ENCODE data around the gene PHF12. TPM values are rescaled to one million over a fixed set of nuclear protein-coding genes. Genes with fewer than 3 reads are reported as not detected.

PHF12 gene
- total and polyA plus RNA-seq, 9 donors, result 22.7 to 62.7 (median 48.6) TPM

DNA sequence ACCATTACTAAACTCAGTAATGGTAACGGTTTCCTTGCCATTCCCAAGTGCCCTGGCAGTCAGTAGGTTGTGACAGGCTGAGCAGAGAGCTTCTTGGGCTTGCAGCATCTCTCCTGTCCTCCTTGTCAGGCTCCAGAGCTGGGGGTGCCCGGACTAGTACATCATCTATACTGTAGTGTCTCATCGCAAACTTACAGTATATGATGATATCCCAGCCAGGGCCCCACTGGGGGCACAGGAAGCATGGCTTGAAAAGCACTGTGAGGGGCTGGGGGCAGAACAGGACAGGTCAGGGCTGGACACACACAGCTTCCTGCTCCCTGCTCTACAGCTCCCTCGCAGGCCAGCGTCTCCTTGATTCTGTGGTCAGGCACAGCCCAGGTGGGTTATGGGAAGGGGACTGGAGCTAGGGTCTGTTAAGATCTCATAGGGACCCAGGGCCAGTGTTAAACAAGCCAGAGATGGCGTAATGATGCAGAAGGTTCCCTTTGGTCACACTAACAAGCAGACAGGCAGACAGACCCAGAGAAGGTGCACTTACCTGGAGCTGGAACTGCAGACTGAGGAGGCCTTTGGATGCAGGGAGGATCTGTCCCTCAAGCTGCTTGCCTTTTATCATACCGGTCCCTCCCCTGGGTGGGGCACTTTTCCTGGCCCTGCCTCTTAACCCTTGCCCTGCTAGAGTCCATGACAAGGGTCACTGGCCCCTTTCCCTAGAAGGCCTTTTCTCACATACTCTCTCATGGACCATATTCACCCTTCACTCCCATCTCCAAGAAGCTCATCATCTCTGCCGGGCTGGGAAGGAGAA lies 89.7 kb downstream of the PHF12 start:
- WGBS, 3 donors, result 56 to 64% (median 59%) methylated on average over 8 of the region's 8 CpGs
- no peak for DNase-seq

GRCh38 chr17:28860363-28860808 lies 90.9 kb downstream of the PHF12 start:
- TF ChIP-seq CTCF (IDR thresholded peaks at IDR 0.05) (no peak), POLR2A (IDR thresholded peaks at IDR 0.05) (no peak), EP300 (IDR thresholded peaks at IDR 0.05) (no peak)
- 85 to 86% (median 86%) methylated on average over 4 of the region's 4 CpGs for WGBS, 3 donors
- Histone ChIP-seq H3K27me3 (no peaks in the 10 kb centered on the region), H3K36me3 (no peaks in the 10 kb centered on the region), H3K4me1 (ENCODE audit: insufficient read depth) (peaks cover under 1% of the 10 kb centered on the region), H3K27ac (no peak overlapping the region), H3K4me3 (no peak overlapping the region), H3K9me3 (no peaks in the 10 kb centered on the region)
- no peak for DNase-seq
- intact Hi-C loops (cut with DNase I), result no loop called here

More for the DNA sequence above, 89.7 kb downstream of the PHF12 start:
- Histone ChIP-seq H3K27ac (no peak overlapping the region), H3K4me1 (ENCODE audit: insufficient read depth) (no peaks in the 10 kb centered on the region), H3K36me3 (no peaks in the 10 kb centered on the region), H3K9me3 (no peaks in the 10 kb centered on the region), H3K4me3 (no peak overlapping the region), H3K27me3 (no peaks in the 10 kb centered on the region)
- no peak for TF ChIP-seq EP300 (IDR thresholded peaks at IDR 0.05)
- no peak for TF ChIP-seq POLR2A (IDR thresholded peaks at IDR 0.05)
- no peak for TF ChIP-seq CTCF (IDR thresholded peaks at IDR 0.05)
- intact Hi-C loops (cut with DNase I), result no loop called here

GRCh38 chr17:28858801-28859355 lies 92.4 kb downstream of the PHF12 start:
- intact Hi-C loops (cut with DNase I), result loop anchor here in 1 of 4 donors (10.0 kb wide), 1 partner anchor 94 kb away; no protein-coding TSS in a partner anchor
- no peak for DNase-seq
- H3K9me3 ChIP-seq, result no peaks in the 10 kb centered on the region
- H3K4me3 ChIP-seq, result no peak overlapping the region
- WGBS, 3 donors, result 38 to 55% (median 54%) methylated on average over 2 of the region's 2 CpGs
- H3K4me1 ChIP-seq (ENCODE audit: insufficient read depth), result peaks cover 1% of the 10 kb centered on the region
- no peaks in the 10 kb centered on the region for H3K36me3 ChIP-seq
- no peak overlapping the region for H3K27ac ChIP-seq
- H3K27me3 ChIP-seq, result no peaks in the 10 kb centered on the region
- TF ChIP-seq EP300 (IDR thresholded peaks at IDR 0.05) (no peak), CTCF (IDR thresholded peaks at IDR 0.05) (no peak), POLR2A (IDR thresholded peaks at IDR 0.05) (no peak)

GRCh38 chr17:28857905-28858800 lies 93.2 kb downstream of the PHF12 start:
- TF ChIP-seq EP300 (IDR thresholded peaks at IDR 0.05), result no peak
- no peak for TF ChIP-seq POLR2A (IDR thresholded peaks at IDR 0.05)
- no peak for TF ChIP-seq CTCF (IDR thresholded peaks at IDR 0.05)
- no peaks in the 10 kb centered on the region for H3K36me3 ChIP-seq
- 81 to 90% (median 86%) methylated on average over 3 of the region's 3 CpGs for WGBS, 3 donors
- H3K4me1 ChIP-seq (ENCODE audit: insufficient read depth), result peaks cover 1% of the 10 kb centered on the region
- H3K27me3 ChIP-seq, result no peaks in the 10 kb centered on the region
- intact Hi-C loops (cut with DNase I), result loop anchor here in 1 of 4 donors (10.0 kb wide), 1 partner anchor 93 kb away; no protein-coding TSS in a partner anchor
- H3K4me3 ChIP-seq, result no peak overlapping the region
- no peak overlapping the region for H3K27ac ChIP-seq
- H3K9me3 ChIP-seq, result no peaks in the 10 kb centered on the region
- no peak for DNase-seq
